Right lobe of liver (tissue), 4 donors: Measurements from ENCODE around the gene PRDM2.

ENCODE experiments used
- CTCF ChIP-seq, 4 donors: fragments of 200-600 bp in 3 of 4; fragments of 450-650 bp in 1 of 4; IDR thresholded peaks; one replicate each; pipeline versions ENCODE4 v1.5.1 to v1.8.0; 2016 to 2022; ENCODE audit warnings: antibody characterized with exemption in 4 of 4, mild to moderate bottlenecking in 2 of 4
- POLR2A ChIP-seq: fragments of 450-650 bp; IDR thresholded peaks from one replicate; pipeline ENCODE4 v1.6.1; 2017; ENCODE audit warnings: antibody characterized with exemption, mild to moderate bottlenecking
- donor health status: DM: no; HTN: no; CAD: no.
- donor health status: DM: no; HTN: no; CAD: no.
- donor health status: DM: no; HTN: yes; CAD: no.

DNA sequence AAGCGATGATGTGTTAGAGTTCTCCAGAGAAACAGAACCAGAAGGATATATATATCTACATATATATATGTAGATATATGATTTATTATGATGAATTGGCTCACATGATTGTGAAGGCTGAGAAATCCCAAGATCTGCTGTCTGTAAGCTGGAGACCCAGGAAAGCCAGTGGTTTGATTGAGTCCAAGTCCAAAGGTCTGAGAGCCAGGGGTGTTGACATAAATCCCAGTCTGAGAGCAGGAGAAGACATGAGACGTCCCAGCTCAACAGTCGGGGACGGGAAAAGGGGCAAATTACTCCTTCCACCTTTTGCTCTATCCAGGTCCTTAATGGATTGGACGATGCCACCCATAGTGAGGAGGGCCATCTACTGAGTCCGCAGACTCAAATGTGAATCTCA, 126.6 kb downstream of the PRDM2 start:
- TF ChIP-seq POLR2A (no peak), CTCF (IDR thresholded peaks at IDR 0.05) (no peak)
